SK-N-SH (cell line): Measurements from ENCODE around the gene PXDN. TPM values are rescaled to one million over a fixed set of nuclear protein-coding genes. Genes with fewer than 3 reads are reported as not detected.

Experiments used
- CTCF ChIA-PET: fragments of 300-600, 350-600 bp; formaldehyde crosslinking; extraction: SDS; loops from one replicate; lab custom pipeline; 2021; lab: Yijun Ruan, JAX
- POLR2A ChIA-PET: fragments of 350-600 bp; sonication (Branson Sonifier 250); formaldehyde crosslinking; extraction: SDS; loops from one replicate; lab custom pipeline; 2020; ENCODE audit warnings: antibody characterized with exemption, inconsistent platforms; lab: Yijun Ruan, JAX
- DNase-seq: peaks from one replicate; pipeline ENCODE4 v3.0.0; 2012
- H2AFZ ChIP-seq: fragments of 200-600 bp; sonication (generic); 2 replicates; pipeline ENCODE4 v1.8.1; 2016; ENCODE audit warnings: antibody characterized with exemption, mild to moderate bottlenecking, low read depth
- H3F3A ChIP-seq: fragments of 200-600 bp; sonication (generic); replicated peaks from 2 replicates; pipeline ENCODE3; 2016; ENCODE audit warnings: antibody characterized with exemption, mild to moderate bottlenecking; ENCODE audit not compliant: insufficient read depth
- H3K27ac ChIP-seq, 2 experiments: fragments of 200-500 bp in 1 of 2; fragments of 200-600 bp in 1 of 2; sonication (Bioruptor generic) in 1 of 2; sonication (generic), shearing (Covaris generic) in 1 of 2; 2 replicates each; pipeline versions ENCODE4 v1.5.1 to v1.6.1; 2014 to 2016; ENCODE audit warnings: low read depth in 2 of 2, inconsistent platforms in 1 of 2, low read length in 1 of 2, mild to moderate bottlenecking in 1 of 2, mixed read lengths in 1 of 2
- H3K27me3 ChIP-seq: fragments of 200-600 bp; sonication (generic), shearing (Covaris generic); 2 replicates; pipeline ENCODE4 v1.6.1; 2016; ENCODE audit warnings: mixed run types; ENCODE audit not compliant: insufficient read depth
- H3K36me3 ChIP-seq, 2 experiments: fragments of 200-500 bp in 1 of 2; fragments of 200-600 bp in 1 of 2; sonication (Bioruptor generic) in 1 of 2; sonication (generic) in 1 of 2; replicated peaks in 1 of 2; 2 replicates each; pipeline versions ENCODE3 to v1.5.1; 2014 to 2016; ENCODE audit warnings: low read length in 1 of 2, mild to moderate bottlenecking in 1 of 2; ENCODE audit not compliant: insufficient read depth in 2 of 2, control insufficient read depth in 1 of 2
- H3K4me1 ChIP-seq, 2 experiments: fragments of 200-500 bp in 1 of 2; fragments of 200-600 bp in 1 of 2; sonication (Bioruptor generic) in 1 of 2; sonication (generic), shearing (Covaris generic) in 1 of 2; 2 replicates each; pipeline versions ENCODE4 v1.5.1 to v1.6.1; 2014 to 2016; ENCODE audit warnings: low read depth in 1 of 2, low read length in 1 of 2, mixed run types in 1 of 2; ENCODE audit not compliant: insufficient read depth in 2 of 2, control insufficient read depth in 1 of 2
- H3K4me2 ChIP-seq: fragments of 200-600 bp; sonication (generic), shearing (Covaris generic); 2 replicates; pipeline ENCODE4 v1.6.1; 2017; ENCODE audit warnings: mixed run types
- H3K4me3 ChIP-seq, 2 experiments: fragments of 200-500 bp in 1 of 2; fragments of 200-600 bp in 1 of 2; sonication (Bioruptor generic) in 1 of 2; sonication (generic), shearing (Covaris generic) in 1 of 2; 2 replicates each; pipeline versions ENCODE4 v1.5.1 to v1.8.1; 2014 to 2016; ENCODE audit warnings: low read depth in 2 of 2, inconsistent platforms in 1 of 2, low read length in 1 of 2, mild to moderate bottlenecking in 1 of 2, mixed read lengths in 1 of 2, moderate library complexity in 1 of 2
- H3K79me2 ChIP-seq: fragments of 200-600 bp; sonication (generic); 2 replicates; pipeline ENCODE4 v1.8.1; 2017; ENCODE audit warnings: mild to moderate bottlenecking; ENCODE audit not compliant: insufficient read depth
- H3K9ac ChIP-seq: fragments of 200-600 bp; sonication (generic); 2 replicates; pipeline ENCODE4 v1.6.1; 2017; ENCODE audit warnings: mixed run types
- H3K9me2 ChIP-seq: fragments of 200-600 bp; sonication (generic); 2 replicates; pipeline ENCODE4 v1.6.1; 2017; ENCODE audit warnings: mixed run types
- H3K9me3 ChIP-seq: fragments of 200-600 bp; sonication (generic); 2 replicates; pipeline ENCODE4 v1.6.1; 2017; ENCODE audit warnings: mixed run types, mild to moderate bottlenecking, moderate library complexity
- H4K20me1 ChIP-seq: fragments of 200-600 bp; sonication (generic); 2 replicates; pipeline ENCODE4 v1.6.1; 2017; ENCODE audit warnings: mild to moderate bottlenecking, mixed run types; ENCODE audit not compliant: insufficient read depth
- CTCF ChIP-seq: fragments of 200-600 bp; sonication (generic); IDR thresholded peaks from 2 replicates; pipeline ENCODE4 v1.6.1; 2017; ENCODE audit warnings: antibody characterized with exemption, mild to moderate bottlenecking, moderate library complexity
- ELF1 ChIP-seq: IDR thresholded peaks from 2 replicates; pipeline ENCODE4 v1.4.0; 2012
- EP300 ChIP-seq, 2 experiments: IDR thresholded peaks; 2 replicates each; pipeline versions ENCODE4 v1.4.0 to v1.6.1; 2012; ENCODE audit warnings: borderline replicate concordance in 1 of 2, low read depth in 1 of 2, low read length in 1 of 2
- EZH2phosphoT487 ChIP-seq: fragments of 200-600 bp; sonication (generic); IDR thresholded peaks from 2 replicates; pipeline ENCODE4 v1.6.1; 2017; ENCODE audit warnings: low read depth, mixed run types, mild to moderate bottlenecking, antibody characterized with exemption, moderate library complexity, borderline replicate concordance
- FOXJ3 ChIP-seq: sonication (generic); formaldehyde crosslinking; IDR thresholded peaks from 2 replicates; pipeline ENCODE4 v1.5.1; 2020; ENCODE audit warnings: mild to moderate bottlenecking, missing genetic modification reagents
- GABPA ChIP-seq: IDR thresholded peaks from 2 replicates; pipeline ENCODE4 v1.4.0; 2012; ENCODE audit warnings: low read depth, mild to moderate bottlenecking
- JUND ChIP-seq: IDR thresholded peaks from 2 replicates; pipeline ENCODE4 v1.4.0; 2012
- MAX ChIP-seq: IDR thresholded peaks from 2 replicates; pipeline ENCODE4 v1.4.0; 2012; ENCODE audit warnings: low read depth
- MEF2A ChIP-seq: IDR thresholded peaks from 2 replicates; pipeline ENCODE4 v1.4.0; 2012; ENCODE audit warnings: low read depth, borderline replicate concordance
- MXI1 ChIP-seq: IDR thresholded peaks from 2 replicates; pipeline ENCODE4 v1.6.1; 2012; ENCODE audit warnings: mild to moderate bottlenecking, low read depth, low read length, improper control_type of control experiment
- POLR2AphosphoS5 ChIP-seq: IDR thresholded peaks from 2 replicates; pipeline ENCODE4 v1.6.1; 2012; ENCODE audit warnings: low read depth, low read length
- RAD21 ChIP-seq: IDR thresholded peaks from 2 replicates; pipeline ENCODE4 v1.6.1; 2012; ENCODE audit warnings: mild to moderate bottlenecking, low read length
- RCOR1 ChIP-seq: fragments of 150-350 bp; IDR thresholded peaks from 2 replicates; pipeline ENCODE4 v1.6.1; 2017; ENCODE audit warnings: antibody characterized with exemption, low read length
- RXRA ChIP-seq: IDR thresholded peaks from 2 replicates; pipeline ENCODE4 v1.4.0; 2012; ENCODE audit warnings: low read depth, mild to moderate bottlenecking, borderline replicate concordance
- SIN3A ChIP-seq: IDR thresholded peaks from 2 replicates; pipeline ENCODE4 v1.6.1; 2012; ENCODE audit warnings: low read depth, mild to moderate bottlenecking, low read length, moderate library complexity, borderline replicate concordance
- SMC3 ChIP-seq: IDR thresholded peaks from 2 replicates; pipeline ENCODE4 v1.6.1; 2012; ENCODE audit warnings: low read depth, low read length, improper control_type of control experiment
- TCF12 ChIP-seq: IDR thresholded peaks from 2 replicates; pipeline ENCODE4 v1.4.0; 2012
- TEAD4 ChIP-seq: IDR thresholded peaks from 2 replicates; pipeline ENCODE4 v1.4.0; 2012; ENCODE audit warnings: mild to moderate bottlenecking, borderline replicate concordance; ENCODE audit not compliant: insufficient read depth
- USF1 ChIP-seq: IDR thresholded peaks from 2 replicates; pipeline ENCODE4 v1.4.0; 2012; ENCODE audit warnings: low read depth, borderline replicate concordance
- YY1 ChIP-seq: IDR thresholded peaks from 2 replicates; pipeline ENCODE4 v1.4.0; 2012; ENCODE audit warnings: low read depth, mild to moderate bottlenecking
- WGBS: methylation state at CpG from one replicate; pipeline ENCODE4 v1.1.6; 2017; ENCODE audit warnings: low lambda C conversion rate; 5-methylcytosine and 5-hydroxymethylcytosine counted together
- polyA plus RNA-seq, 3 experiments: library from polyadenylated mRNA; depleted of rRNA; stranded (reverse); fragments of >200 nt; gene quantifications; 2 replicates each; pipeline ENCODE4 v1.2.3, GENCODE V29; 2012
- TF ChIP-seq, protein P1 (sequence below): IDR thresholded peaks from 2 replicates; pipeline ENCODE4; 2012
- TF ChIP-seq, protein P2 (sequence below): fragments of 150-350 bp; IDR thresholded peaks from 2 replicates; pipeline ENCODE4 v1.6.1; 2017; ENCODE audit warnings: antibody characterized with exemption, low read length, low read depth, borderline replicate concordance
- TF ChIP-seq, protein P3 (sequence below): fragments of 150-350 bp; IDR thresholded peaks from 2 replicates; pipeline ENCODE4 v1.6.1; 2016; ENCODE audit warnings: mild to moderate bottlenecking, low read depth, low read length

The PXDN gene
- polyA plus RNA-seq, 1 of the 3 experiments (the other 2 are of a cell fraction): 146 TPM

GRCh38 chr2:1623906-1624445 is 120.3 kb downstream of the PXDN start:
- DNase-seq: no peak
- H2AFZ ChIP-seq: no peak overlapping the region
- H3K27me3 ChIP-seq: no peaks in the 10 kb centered on the region
- H3K79me2 ChIP-seq: no peaks in the 10 kb centered on the region
- H3K4me1 ChIP-seq: peaks cover 7 to 23% of the 10 kb centered on the region in 2 experiments; a peak in 2 of 4 replicates
- ChIA-PET CTCF (interaction anchor here (0.9 to 1.8 kb wide), 6 partner anchors 25 to 146 kb away, joined by 3 to 8 read pairs (median 5); no protein-coding TSS in a partner anchor), POLR2A (no interaction called here)
- no peaks in the 10 kb centered on the region for H4K20me1 ChIP-seq
- peaks cover 6% of the 10 kb centered on the region for H3F3A ChIP-seq
- no peak overlapping the region for H3K4me3 ChIP-seq
- 87% methylated on average over 16 of the region's 16 CpGs for WGBS
- no peaks in the 10 kb centered on the region for H3K9me3 ChIP-seq
- H3K9me2 ChIP-seq: no peaks in the 10 kb centered on the region
- no peak overlapping the region for H3K9ac ChIP-seq
- H3K4me2 ChIP-seq: no peak overlapping the region
- no peak overlapping the region for H3K27ac ChIP-seq
- TF ChIP-seq MEF2A (no peak), FOXJ3 (CRISPR knock-in tag) (no peak), JUND (no peak), EP300 (IDR thresholded peaks at IDR 0.05; ENCODE audit: borderline replicate concordance in 1 of 2, low read depth in 1 of 2, low read length in 1 of 2) (no peak), SIN3A (no peak), GABPA (no peak), EZH2phosphoT487 (no peak), TCF12 (no peak), TEAD4 (no peak), RAD21 (no peak), SMC3 (no peak), RXRA (no peak), MAX (no peak), POLR2AphosphoS5 (no peak)
- TF ChIP-seq, protein P1, sequence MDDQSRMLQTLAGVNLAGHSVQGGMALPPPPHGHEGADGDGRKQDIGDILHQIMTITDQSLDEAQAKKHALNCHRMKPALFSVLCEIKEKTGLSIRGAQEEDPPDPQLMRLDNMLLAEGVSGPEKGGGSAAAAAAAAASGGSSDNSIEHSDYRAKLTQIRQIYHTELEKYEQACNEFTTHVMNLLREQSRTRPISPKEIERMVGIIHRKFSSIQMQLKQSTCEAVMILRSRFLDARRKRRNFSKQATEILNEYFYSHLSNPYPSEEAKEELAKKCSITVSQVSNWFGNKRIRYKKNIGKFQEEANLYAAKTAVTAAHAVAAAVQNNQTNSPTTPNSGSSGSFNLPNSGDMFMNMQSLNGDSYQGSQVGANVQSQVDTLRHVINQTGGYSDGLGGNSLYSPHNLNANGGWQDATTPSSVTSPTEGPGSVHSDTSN: no peak
- TF ChIP-seq, protein P2, sequence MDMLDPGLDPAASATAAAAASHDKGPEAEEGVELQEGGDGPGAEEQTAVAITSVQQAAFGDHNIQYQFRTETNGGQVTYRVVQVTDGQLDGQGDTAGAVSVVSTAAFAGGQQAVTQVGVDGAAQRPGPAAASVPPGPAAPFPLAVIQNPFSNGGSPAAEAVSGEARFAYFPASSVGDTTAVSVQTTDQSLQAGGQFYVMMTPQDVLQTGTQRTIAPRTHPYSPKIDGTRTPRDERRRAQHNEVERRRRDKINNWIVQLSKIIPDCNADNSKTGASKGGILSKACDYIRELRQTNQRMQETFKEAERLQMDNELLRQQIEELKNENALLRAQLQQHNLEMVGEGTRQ: no peak
- no peaks in the 10 kb centered on the region for H3K36me3 ChIP-seq

DNA sequence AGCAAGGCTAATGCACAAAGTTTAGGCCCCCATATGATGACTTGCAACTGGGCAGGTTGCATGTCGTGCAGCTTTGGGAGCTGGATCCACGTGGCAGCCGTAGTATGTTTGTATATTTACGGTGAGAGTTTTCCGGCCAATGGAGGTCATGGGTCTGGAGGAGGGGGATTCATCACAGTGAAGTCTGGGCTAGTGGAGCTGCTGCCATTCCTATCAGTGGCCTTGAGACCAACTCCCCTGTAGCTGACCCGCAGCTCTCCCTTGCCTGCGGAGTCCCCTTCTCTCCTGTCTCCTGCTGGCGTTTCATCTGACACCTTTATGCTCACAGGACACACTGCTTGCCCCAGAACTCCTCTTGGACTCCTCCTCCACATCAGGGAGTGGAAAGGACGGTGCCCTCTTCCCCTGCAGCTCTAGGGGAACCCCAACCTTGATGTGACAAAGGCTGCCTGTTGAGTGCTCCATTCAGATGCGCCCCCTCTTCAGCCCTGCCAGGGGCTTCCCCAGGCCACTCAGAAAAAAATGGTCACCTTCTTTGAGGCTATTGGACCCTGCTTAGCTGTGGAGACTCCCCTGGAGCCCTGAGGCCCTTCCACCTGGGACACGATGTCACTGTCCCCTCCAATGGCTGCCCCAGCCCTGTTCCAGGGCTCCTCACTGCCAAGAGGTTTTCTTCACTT is 121.7 kb downstream of the PXDN start:
- Histone ChIP-seq H3K4me1 (peaks cover 7 to 35% of the 10 kb centered on the region in 2 experiments; a peak in 2 of 4 replicates), H3F3A (peaks cover 6% of the 10 kb centered on the region), H3K9me3 (no peaks in the 10 kb centered on the region), H3K4me3 (no peak overlapping the region), H3K27me3 (no peaks in the 10 kb centered on the region), H3K9me2 (no peaks in the 10 kb centered on the region), H3K9ac (no peak overlapping the region), H3K27ac (no peak overlapping the region), H3K79me2 (no peaks in the 10 kb centered on the region), H3K36me3 (no peaks in the 10 kb centered on the region), H2AFZ (no peak overlapping the region), H3K4me2 (no peak overlapping the region), H4K20me1 (no peaks in the 10 kb centered on the region)
- no peak for DNase-seq
- ChIA-PET POLR2A (no interaction called here), CTCF (interaction anchor here (0.9 kb wide), 1 partner anchor 72 kb away, joined by 3 read pairs; no protein-coding TSS in a partner anchor)
- 67% methylated on average over 9 of the region's 11 CpGs for WGBS
- TF ChIP-seq MEF2A (no peak), ELF1 (no peak), MXI1 (no peak), RCOR1 (no peak), GABPA (no peak), USF1 (no peak), CTCF (no peak), YY1 (no peak)
- TF ChIP-seq, protein P3, sequence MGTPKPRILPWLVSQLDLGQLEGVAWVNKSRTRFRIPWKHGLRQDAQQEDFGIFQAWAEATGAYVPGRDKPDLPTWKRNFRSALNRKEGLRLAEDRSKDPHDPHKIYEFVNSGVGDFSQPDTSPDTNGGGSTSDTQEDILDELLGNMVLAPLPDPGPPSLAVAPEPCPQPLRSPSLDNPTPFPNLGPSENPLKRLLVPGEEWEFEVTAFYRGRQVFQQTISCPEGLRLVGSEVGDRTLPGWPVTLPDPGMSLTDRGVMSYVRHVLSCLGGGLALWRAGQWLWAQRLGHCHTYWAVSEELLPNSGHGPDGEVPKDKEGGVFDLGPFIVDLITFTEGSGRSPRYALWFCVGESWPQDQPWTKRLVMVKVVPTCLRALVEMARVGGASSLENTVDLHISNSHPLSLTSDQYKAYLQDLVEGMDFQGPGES: no peak
